ENCODE data around the gene PGAP1.

PGAP1 gene

GRCh38 chr2:196952936-196953335 is 26.4 kb upstream of the PGAP1 start:
- no peak for TF ChIP-seq CTCF (conservative IDR thresholded peaks at IDR 0.05; ENCODE audit: low read depth, low read length)
- no peak overlapping the region for H3K4me3 ChIP-seq (ENCODE audit: low read length)
- DNase-seq (ENCODE audit: low read depth), result no peak

- TF ChIP-seq CTCF (conservative IDR thresholded peaks at IDR 0.05; ENCODE audit: low read depth, low read length), result no peak
- DNase-seq (ENCODE audit: low read depth), result no peak
- no peak overlapping the region for H3K4me3 ChIP-seq (ENCODE audit: low read length)
Observed at GRCh38 chr2:196951973-196952372, 25.5 kb upstream of the PGAP1 start.

- no peak for DNase-seq (ENCODE audit: low read depth)
- TF ChIP-seq CTCF (conservative IDR thresholded peaks at IDR 0.05; ENCODE audit: low read depth, low read length), result no peak
- no peak overlapping the region for H3K4me3 ChIP-seq (ENCODE audit: low read length)
Observed at GRCh38 chr2:196949116-196949515, 22.6 kb upstream of the PGAP1 start.

- no peak for TF ChIP-seq CTCF (conservative IDR thresholded peaks at IDR 0.05; ENCODE audit: low read depth, low read length)
- no peak overlapping the region for H3K4me3 ChIP-seq (ENCODE audit: low read length)
Observed at GRCh38 chr2:196944570-196944969, 18.1 kb upstream of the PGAP1 start.

GRCh38 chr2:196941398-196942078 is 15.0 kb upstream of the PGAP1 start:
- no peak overlapping the region for H3K4me3 ChIP-seq (ENCODE audit: low read length)
- no peak for DNase-seq (ENCODE audit: low read depth)
- TF ChIP-seq CTCF (conservative IDR thresholded peaks at IDR 0.05; ENCODE audit: low read depth, low read length), result no peak

More at GRCh38 chr2:196944570-196944969, 18.1 kb upstream of the PGAP1 start:
- DNase-seq (ENCODE audit: low read depth), result no peak

GRCh38 chr2:196939371-196939770 is 12.9 kb upstream of the PGAP1 start:
- DNase-seq (ENCODE audit: low read depth), result no peak
- no peak overlapping the region for H3K4me3 ChIP-seq (ENCODE audit: low read length)
- TF ChIP-seq CTCF (conservative IDR thresholded peaks at IDR 0.05; ENCODE audit: low read depth, low read length), result no peak

- no peak for TF ChIP-seq CTCF (conservative IDR thresholded peaks at IDR 0.05; ENCODE audit: low read depth, low read length)
- no peak for DNase-seq (ENCODE audit: low read depth)
- no peak overlapping the region for H3K4me3 ChIP-seq (ENCODE audit: low read length)
Observed at GRCh38 chr2:196935432-196935831, 8.9 kb upstream of the PGAP1 start.

All from retinal pigment epithelial cell (primary cell).